KMS-11 (cell line): ENCODE data around the gene UBE3A.

Experiments
- H2AFZ ChIP-seq: fragments of 200-600 bp; sonication (generic); 2 replicates; pipeline ENCODE4 v1.6.1; 2016; ENCODE audit warnings: antibody characterized with exemption, mixed run types, low read depth
- H3K27ac ChIP-seq: fragments of 200-600 bp; sonication (generic); 2 replicates; pipeline ENCODE4 v1.6.1; 2016; ENCODE audit warnings: mild to moderate bottlenecking, mixed run types
- H3K27me3 ChIP-seq: fragments of 200-600 bp; sonication (generic); 2 replicates; pipeline ENCODE4 v1.6.1; 2017; ENCODE audit warnings: mild to moderate bottlenecking, low read depth, mixed run types, moderate library complexity; ENCODE audit not compliant: insufficient read depth
- H3K36me3 ChIP-seq: fragments of 200-600 bp; sonication (generic); 2 replicates; pipeline ENCODE4 v1.6.1; 2017; ENCODE audit warnings: mild to moderate bottlenecking, mixed run types; ENCODE audit not compliant: insufficient read depth
- H3K4me1 ChIP-seq: fragments of 200-600 bp; sonication (generic); 2 replicates; pipeline ENCODE4 v1.6.1; 2016; ENCODE audit warnings: mild to moderate bottlenecking, low read depth, mixed run types; ENCODE audit not compliant: poor library complexity, severe bottlenecking
- H3K4me2 ChIP-seq: fragments of 200-600 bp; sonication (generic); 2 replicates; pipeline ENCODE4 v1.7.0; 2016; ENCODE audit warnings: mild to moderate bottlenecking, mixed run types
- H3K4me3 ChIP-seq: fragments of 200-600 bp; sonication (generic); IDR thresholded peaks from 2 replicates; pipeline ENCODE4 v1.6.1; 2017; ENCODE audit warnings: low read depth, low read length, mixed read lengths; ENCODE audit not compliant: insufficient read depth
- H3K79me2 ChIP-seq: fragments of 200-600 bp; sonication (generic); 2 replicates; pipeline ENCODE4 v1.6.1; 2016; ENCODE audit warnings: low read depth, mixed run types; ENCODE audit not compliant: insufficient read depth
- H3K9ac ChIP-seq: fragments of 200-600 bp; sonication (generic); 2 replicates; pipeline ENCODE4 v1.6.1; 2016; ENCODE audit warnings: mild to moderate bottlenecking, mixed run types
- H4K20me1 ChIP-seq: fragments of 200-600 bp; sonication (generic); 2 replicates; pipeline ENCODE4 v1.6.1; 2016; ENCODE audit warnings: mild to moderate bottlenecking, mixed run types; ENCODE audit not compliant: insufficient read depth
- TF ChIP-seq, protein P1 (sequence below): fragments of 200-600 bp; sonication (generic); conservative IDR thresholded peaks from 2 replicates; pipeline ENCODE4 v1.6.1; 2017; ENCODE audit warnings: low read depth, mild to moderate bottlenecking, antibody characterized with exemption, low read length, moderate library complexity, mixed read lengths

Gene UBE3A

DNA sequence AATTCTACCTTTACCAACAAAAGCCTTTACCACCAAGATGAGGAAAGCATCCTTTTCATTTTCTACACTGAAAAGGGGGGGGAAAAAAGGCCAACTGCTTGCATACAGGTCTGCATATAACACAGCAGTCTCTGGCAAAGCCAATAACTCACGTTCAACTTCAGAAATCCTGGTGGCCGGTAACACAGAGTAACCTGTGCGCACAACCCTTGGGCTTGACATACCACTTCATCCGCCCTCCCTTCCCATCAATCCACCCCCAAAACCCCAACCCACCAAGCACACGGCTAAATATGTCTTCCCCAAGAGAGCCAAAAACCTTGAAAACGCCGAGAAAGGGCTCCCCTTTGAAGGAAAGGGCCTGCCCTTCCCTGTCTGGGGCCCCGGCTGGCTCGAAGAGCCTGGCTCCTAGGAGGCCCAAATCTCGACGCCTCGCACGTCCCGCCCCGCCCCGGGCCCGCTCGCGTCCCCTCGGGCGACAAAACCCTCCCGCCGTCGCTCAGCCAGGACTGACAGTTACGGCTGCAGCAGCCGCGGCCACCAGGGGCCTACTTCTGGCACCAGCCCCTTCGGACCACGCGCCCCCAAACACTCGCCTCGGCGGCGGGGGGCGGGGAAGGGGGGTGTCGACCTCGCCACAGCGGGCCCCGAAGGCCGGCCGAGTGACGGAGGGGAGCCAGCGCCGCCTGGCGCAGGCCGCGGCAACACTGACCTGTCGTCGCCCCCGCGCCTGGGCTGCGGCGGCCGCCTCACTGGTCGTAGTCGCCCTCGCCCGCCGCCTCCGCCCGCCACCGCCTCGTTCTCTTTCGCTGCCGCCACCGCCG is 835 bp downstream of the UBE3A start:
- Histone ChIP-seq H3K27ac (peak overlapping the region; percentile 72), H4K20me1 (no peaks in the 10 kb centered on the region), H3K9ac (peak overlapping the region; percentile 71; the same call in 1 of the 2 replicates), H2AFZ (no peak overlapping the region), H3K79me2 (peaks cover 29% of the 10 kb centered on the region), H3K4me3 (no peak overlapping the region), H3K36me3 (no peaks in the 10 kb centered on the region), H3K4me1 (no peaks in the 10 kb centered on the region), H3K27me3 (no peaks in the 10 kb centered on the region), H3K4me2 (peak overlapping the region; percentile 17; the same call in 1 of the 2 replicates)
- TF ChIP-seq, protein P1, sequence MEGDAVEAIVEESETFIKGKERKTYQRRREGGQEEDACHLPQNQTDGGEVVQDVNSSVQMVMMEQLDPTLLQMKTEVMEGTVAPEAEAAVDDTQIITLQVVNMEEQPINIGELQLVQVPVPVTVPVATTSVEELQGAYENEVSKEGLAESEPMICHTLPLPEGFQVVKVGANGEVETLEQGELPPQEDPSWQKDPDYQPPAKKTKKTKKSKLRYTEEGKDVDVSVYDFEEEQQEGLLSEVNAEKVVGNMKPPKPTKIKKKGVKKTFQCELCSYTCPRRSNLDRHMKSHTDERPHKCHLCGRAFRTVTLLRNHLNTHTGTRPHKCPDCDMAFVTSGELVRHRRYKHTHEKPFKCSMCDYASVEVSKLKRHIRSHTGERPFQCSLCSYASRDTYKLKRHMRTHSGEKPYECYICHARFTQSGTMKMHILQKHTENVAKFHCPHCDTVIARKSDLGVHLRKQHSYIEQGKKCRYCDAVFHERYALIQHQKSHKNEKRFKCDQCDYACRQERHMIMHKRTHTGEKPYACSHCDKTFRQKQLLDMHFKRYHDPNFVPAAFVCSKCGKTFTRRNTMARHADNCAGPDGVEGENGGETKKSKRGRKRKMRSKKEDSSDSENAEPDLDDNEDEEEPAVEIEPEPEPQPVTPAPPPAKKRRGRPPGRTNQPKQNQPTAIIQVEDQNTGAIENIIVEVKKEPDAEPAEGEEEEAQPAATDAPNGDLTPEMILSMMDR: no peak

DNA sequence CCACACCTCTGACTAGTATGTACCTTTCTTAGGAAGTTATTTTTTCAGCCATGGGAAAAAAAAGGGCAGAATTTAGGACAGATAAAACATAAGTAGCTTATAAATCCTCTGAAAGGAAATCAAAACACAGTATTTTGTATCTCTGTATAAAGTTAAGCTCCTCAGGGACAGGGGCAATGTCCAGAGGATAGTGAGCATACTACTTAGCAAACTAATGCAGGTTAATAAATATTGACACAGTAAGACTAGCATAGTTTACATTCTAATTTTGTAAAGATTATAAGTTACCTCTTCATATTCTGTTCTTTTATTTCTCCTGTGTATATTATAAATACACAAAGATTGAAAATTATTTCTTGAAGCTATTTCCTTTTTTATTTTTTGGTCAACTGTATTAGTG is 2.1 kb downstream of the UBE3A start:
- Histone ChIP-seq H3K4me3 (no peak overlapping the region), H3K79me2 (peaks cover 37% of the 10 kb centered on the region), H3K4me2 (no peak overlapping the region), H4K20me1 (no peaks in the 10 kb centered on the region), H3K9ac (no peak overlapping the region), H3K4me1 (no peaks in the 10 kb centered on the region), H3K36me3 (no peaks in the 10 kb centered on the region), H3K27ac (no peak overlapping the region), H3K27me3 (no peaks in the 10 kb centered on the region), H2AFZ (no peak overlapping the region)
- TF ChIP-seq, protein P1: no peak

- H3K79me2 ChIP-seq: peaks cover 45% of the 10 kb centered on the region
Measured at GRCh38 chr15:25435474-25436243, 3.2 kb downstream of the UBE3A start.

DNA sequence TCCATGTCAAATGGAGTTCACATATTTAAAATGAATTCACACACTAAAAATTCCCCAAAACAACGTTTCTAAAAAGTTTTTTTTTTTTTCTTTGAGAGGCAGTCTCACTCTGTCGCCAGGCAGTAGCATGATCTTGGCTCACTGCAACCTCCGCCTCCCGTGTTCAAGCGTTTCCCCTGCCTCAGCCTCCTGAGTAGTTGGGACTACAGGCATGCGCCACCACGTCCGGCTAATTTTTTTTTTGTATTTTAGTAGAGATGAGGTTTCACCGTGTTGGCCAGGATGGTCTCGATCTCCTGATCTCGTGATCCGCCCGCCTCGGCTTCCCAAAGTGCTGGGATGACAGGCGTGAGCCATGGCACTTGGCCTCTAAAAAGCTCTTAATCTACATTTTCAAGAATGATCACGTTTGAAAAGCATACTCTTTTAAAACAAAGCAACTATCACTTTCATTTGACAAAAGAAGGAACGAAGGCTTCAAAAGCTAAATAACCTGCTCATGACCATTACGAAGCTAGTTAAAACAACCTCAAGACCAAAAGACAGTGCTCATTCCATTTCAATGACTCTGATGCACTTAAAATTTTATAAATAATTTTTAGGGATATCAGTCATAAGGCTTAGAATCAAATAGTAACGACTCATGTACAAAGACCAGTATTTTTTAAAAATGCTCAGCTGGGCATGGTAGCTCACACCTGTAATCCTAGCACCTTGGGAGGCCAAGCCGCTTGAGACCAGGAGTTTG is 5.5 kb downstream of the UBE3A start:
- Histone ChIP-seq H2AFZ (no peak overlapping the region), H3K36me3 (no peaks in the 10 kb centered on the region), H3K27ac (no peak overlapping the region), H3K4me3 (no peak overlapping the region), H4K20me1 (no peaks in the 10 kb centered on the region), H3K4me1 (no peaks in the 10 kb centered on the region), H3K4me2 (no peak overlapping the region), H3K27me3 (no peaks in the 10 kb centered on the region), H3K79me2 (peaks cover 45% of the 10 kb centered on the region), H3K9ac (no peak overlapping the region)
- TF ChIP-seq, protein P1: no peak

More at GRCh38 chr15:25435474-25436243, 3.2 kb downstream of the UBE3A start:
- no peaks in the 10 kb centered on the region for H3K4me1 ChIP-seq
- no peaks in the 10 kb centered on the region for H3K27me3 ChIP-seq
- no peaks in the 10 kb centered on the region for H3K36me3 ChIP-seq
- H2AFZ ChIP-seq: no peak overlapping the region
- H3K4me2 ChIP-seq: no peak overlapping the region
- TF ChIP-seq, protein P1: no peak
- no peak overlapping the region for H3K27ac ChIP-seq
- no peak overlapping the region for H3K9ac ChIP-seq
- H4K20me1 ChIP-seq: no peaks in the 10 kb centered on the region
- no peak overlapping the region for H3K4me3 ChIP-seq
